HepG2 (cell line): ENCODE data around the gene ABCC3. TPM values are rescaled to one million over a fixed set of nuclear protein-coding genes. Genes with fewer than 3 reads are reported as not detected.

Source experiments
- ATAC-seq: fragments of 200-7000 bp; cut with Tn5 transposase; 3 replicates; pipeline ENCODE4 v1.9.1; 2020; ENCODE audit warnings: mild to moderate bottlenecking, moderate library complexity
- BruUV-seq: library from RNA; stranded (reverse); fragments of 400-500 nt; replicated peaks from 2 replicates; lab custom pipeline; 2021; lab: Mats Ljungman, UMichigan
- CTCF ChIA-PET: fragments of 300-600 bp; formaldehyde crosslinking; extraction: SDS; loops from one replicate; lab custom pipeline; 2021; ENCODE audit warnings: low total read pairs, inconsistent platforms, low intra/inter-chr PET ratio; lab: Yijun Ruan, JAX
- POLR2A ChIA-PET: fragments of 350-600 bp; sonication (Branson Sonifier 250); formaldehyde crosslinking; loops from one replicate; lab custom pipeline; 2020; ENCODE audit warnings: antibody characterized with exemption, inconsistent platforms; lab: Yijun Ruan, JAX
- DNase-seq: peaks from one replicate; pipeline ENCODE4 v3.0.0-alpha.2; 2015; ENCODE audit warnings: low spot score
- FAIRE-seq: peaks from 3 replicates; lab custom pipeline; 2011; peaks lifted over from hg19 to GRCh38; lab: Jason Lieb, UNC
- H2AFZ ChIP-seq: one replicate; pipeline ENCODE4 v1.6.1; 2011; ENCODE audit warnings: low read length, inconsistent platforms
- H3K27ac ChIP-seq: fragments of 300-600 bp; 3 replicates; pipeline ENCODE4 v1.8.0; 2011; ENCODE audit warnings: mixed run types, mild to moderate bottlenecking, mixed read lengths, low read length, inconsistent platforms; ENCODE audit not compliant: insufficient read depth; ENCODE audit errors: extremely low read length
- H3K27me3 ChIP-seq, 2 experiments: fragments of 200-600 bp in 1 of 2; 2 replicates in 1 of 2; 3 replicates in 1 of 2; pipeline versions ENCODE4 v1.6.0 to v1.8.0; 2011; ENCODE audit warnings: low read length in 2 of 2, mild to moderate bottlenecking in 2 of 2, moderate library complexity in 2 of 2, inconsistent platforms in 1 of 2; ENCODE audit not compliant: insufficient read depth in 2 of 2, control insufficient read depth in 1 of 2
- H3K36me3 ChIP-seq, 2 experiments: fragments of 200-600 bp in 1 of 2; replicated peaks in 1 of 2; 2 replicates in 1 of 2; 3 replicates in 1 of 2; pipeline versions ENCODE4 v1.5.1 to v1.8.0; 2011; ENCODE audit warnings: low read length in 2 of 2, inconsistent platforms in 1 of 2; ENCODE audit not compliant: insufficient read depth in 2 of 2, control insufficient read depth in 1 of 2
- H3K4me1 ChIP-seq: 2 replicates; pipeline ENCODE4 v1.5.1; 2012; ENCODE audit warnings: low read length, inconsistent platforms; ENCODE audit not compliant: insufficient read depth
- H3K4me2 ChIP-seq: 2 replicates; pipeline ENCODE4 v1.6.0; 2011; ENCODE audit warnings: low read depth, low read length, inconsistent platforms
- H3K4me3 ChIP-seq, 3 experiments: fragments of 200-600 bp in 1 of 3; sonication (generic), shearing (Covaris generic) in 1 of 3; replicated peaks in 1 of 3; 2 replicates each; pipeline ENCODE4 v1.5.1; 2011 to 2016; ENCODE audit warnings: low read length in 3 of 3, inconsistent platforms in 2 of 3, low read depth in 2 of 3, mild to moderate bottlenecking in 2 of 3, control low read depth in 1 of 3, mixed read lengths in 1 of 3; ENCODE audit not compliant: insufficient read depth in 1 of 3
- H3K79me2 ChIP-seq: one replicate; pipeline ENCODE4 v1.6.1; 2011; ENCODE audit warnings: low read length, inconsistent platforms; ENCODE audit not compliant: insufficient read depth
- H3K9ac ChIP-seq: 2 replicates; pipeline ENCODE4 v1.6.0; 2011; ENCODE audit warnings: mild to moderate bottlenecking, low read depth, low read length, inconsistent platforms; ENCODE audit not compliant: insufficient read depth
- H3K9me3 ChIP-seq: 2 replicates; pipeline ENCODE4 v1.5.1; 2012; ENCODE audit warnings: mild to moderate bottlenecking, low read length
- H4K20me1 ChIP-seq: 2 replicates; pipeline ENCODE4 v1.6.0; 2011; ENCODE audit warnings: inconsistent platforms, mild to moderate bottlenecking, low read length, moderate library complexity; ENCODE audit not compliant: insufficient read depth
- ELF3 ChIP-seq: IDR thresholded peaks from 2 replicates; pipeline ENCODE4 v1.6.1; 2016; ENCODE audit warnings: missing genetic modification reagents, missing compliant biosample characterization
- HNRNPL ChIP-seq: fragments of 200-400 bp; formaldehyde crosslinking; IDR thresholded peaks from 2 replicates; pipeline ENCODE4 v1.6.1; 2017; ENCODE audit warnings: mild to moderate bottlenecking, low read depth, low read length
- KAT7 ChIP-seq: IDR thresholded peaks from 2 replicates; pipeline ENCODE4 v1.6.1; 2018; ENCODE audit warnings: borderline replicate concordance, missing compliant biosample characterization
- MAFK ChIP-seq, 2 experiments: IDR thresholded peaks in 1 of 2; conservative IDR thresholded peaks in 1 of 2; 2 replicates each; pipeline ENCODE4 v1.6.1; 2011; ENCODE audit warnings: improper control_type of control experiment in 2 of 2, low read length in 2 of 2
- MIER3 ChIP-seq: IDR thresholded peaks from 2 replicates; pipeline ENCODE4 v1.6.1; 2016; ENCODE audit warnings: missing compliant biosample characterization, borderline replicate concordance
- SP140L ChIP-seq: sonication (generic); formaldehyde crosslinking; IDR thresholded peaks from 2 replicates; pipeline ENCODE4 v1.4.0; 2020; ENCODE audit warnings: missing genetic modification reagents, borderline replicate concordance
- SYNCRIP ChIP-seq: fragments of 200-400 bp; formaldehyde crosslinking; IDR thresholded peaks from 2 replicates; pipeline ENCODE4 v1.6.1; 2018; ENCODE audit warnings: mild to moderate bottlenecking, low read depth, low read length; ENCODE audit not compliant: insufficient read depth
- ZNF124 ChIP-seq: sonication (generic); formaldehyde crosslinking; IDR thresholded peaks from 2 replicates; pipeline ENCODE4 v1.4.0; 2020; ENCODE audit warnings: missing genetic modification reagents
- ZNF224 ChIP-seq: sonication (generic); formaldehyde crosslinking; IDR thresholded peaks from 2 replicates; pipeline ENCODE4 v1.5.0; 2020; ENCODE audit warnings: mild to moderate bottlenecking, missing genetic modification reagents
- ZNF292 ChIP-seq: sonication (generic); formaldehyde crosslinking; IDR thresholded peaks from 2 replicates; pipeline ENCODE4 v1.8.1; 2022; ENCODE audit warnings: mild to moderate bottlenecking, low read depth, missing genetic modification reagents, borderline replicate concordance
- ZNF670 ChIP-seq: sonication (generic); formaldehyde crosslinking; IDR thresholded peaks from 2 replicates; pipeline ENCODE4 v1.8.0; 2022; ENCODE audit warnings: mild to moderate bottlenecking, missing genetic modification reagents, borderline replicate concordance
- WGBS: methylation state at CpG from one replicate; pipeline ENCODE4 v1.1.6; 2017; ENCODE audit warnings: low lambda C conversion rate; 5-methylcytosine and 5-hydroxymethylcytosine counted together
- in situ Hi-C: cut with HindIII; loops from 2 replicates; pipeline ENCODE4 v1.10.0; 2017; ENCODE audit warnings: low pct_unique_long_range_greater_than_20kb; ENCODE audit not compliant: extremely low pct_ligation_motif_present
- intact Hi-C: fragments of 100-400 bp; cut with micrococcal nuclease; formaldehyde crosslinking; loops from one replicate; pipeline ENCODE4 v1.10.0; 2022; ENCODE audit not compliant: unreplicated experiment
- polyA plus RNA-seq, 8 experiments: library from polyadenylated mRNA; depleted of rRNA in 3 of 8; stranded (reverse) in 7 of 8; unstranded in 1 of 8; fragments of >200 nt; fragmentation: Illumina TruSeq in 4 of 8; extraction: Trizol in 4 of 8; gene quantifications; 2 replicates each; pipeline versions ENCODE4 v1.2.1 to v1.2.3, GENCODE V29; 2011 to 2016; ENCODE audit warnings: low read depth in 4 of 8, missing spikeins in 1 of 8, mixed read lengths in 1 of 8; ENCODE audit not compliant: insufficient read depth in 1 of 8
- total RNA-seq, 5 experiments: library from RNA; depleted of rRNA; stranded (reverse); fragments of >200 nt; fragmentation: Illumina TruSeq; extraction: Trizol; gene quantifications; 2 replicates each; pipeline ENCODE4 v1.2.3, GENCODE V29; 2016; ENCODE audit warnings: low read depth in 1 of 5
- TF ChIP-seq, protein P1 (sequence below): sonication (generic); formaldehyde crosslinking; IDR thresholded peaks from 2 replicates; pipeline ENCODE4 v1.4.0; 2020; ENCODE audit warnings: missing genetic modification reagents, borderline replicate concordance
- TF ChIP-seq, protein P2 (sequence below): fragments of 450-650 bp; IDR thresholded peaks from 2 replicates; pipeline ENCODE4 v1.6.1; 2017; ENCODE audit warnings: mild to moderate bottlenecking

The ABCC3 gene
- total and polyA plus RNA-seq, 2 of the 13 experiments (the other 11 are each of a cell fraction or from before 2014, with no cell fraction given) = 25.2 to 50.7 TPM

DNA sequence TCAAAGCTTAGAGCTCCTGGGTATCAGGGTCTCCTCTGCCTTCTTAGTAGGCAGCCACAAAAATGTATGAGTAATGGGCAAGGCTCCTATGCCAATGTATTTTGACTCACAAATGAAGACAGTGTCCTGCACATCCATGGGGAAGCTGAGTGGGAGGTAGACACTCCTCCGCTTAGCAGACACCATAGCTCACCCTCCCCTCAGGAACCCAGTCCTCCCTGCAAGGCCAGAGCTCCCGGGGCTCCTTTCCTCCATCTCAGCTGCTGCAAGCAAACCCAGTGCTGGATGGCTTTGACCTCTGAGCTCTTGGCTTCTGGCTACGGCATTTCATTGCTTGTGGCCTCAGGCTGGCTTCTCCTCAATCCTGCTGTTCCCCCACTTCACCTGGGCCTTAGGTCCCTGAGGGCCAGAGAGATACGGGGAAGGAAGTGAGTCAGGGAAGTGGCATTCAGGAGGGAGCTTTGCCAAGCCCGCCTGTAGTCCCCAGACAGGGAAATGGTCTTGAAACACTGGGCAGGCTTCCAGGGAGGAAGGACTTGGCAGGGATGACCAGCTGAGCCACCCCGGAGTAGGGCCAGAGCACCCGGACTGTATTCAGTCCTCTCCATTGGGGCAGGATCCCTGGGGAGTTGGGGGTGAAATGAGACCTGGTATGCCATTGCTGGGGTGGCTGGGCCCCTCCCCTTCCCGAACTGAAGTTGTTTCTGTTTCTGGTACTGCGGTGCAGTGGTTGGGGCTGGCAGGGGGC is 4.5 kb downstream of the ABCC3 start:
- H3K4me3 ChIP-seq = peak overlapping the region in 1 of 3 experiments; percentile 45; a peak in 2 of 6 replicates
- intact Hi-C loops = no loop called here
- no peaks in the 10 kb centered on the region for H3K9me3 ChIP-seq
- DNase-seq = peak; percentile 58
- no peaks in the 10 kb centered on the region for H4K20me1 ChIP-seq
- H3K79me2 ChIP-seq = peaks cover 9% of the 10 kb centered on the region
- no peak for FAIRE-seq
- 0 out of 5 replicates have a peak, but pooled peaks cover 0 to 4% of the 10 kb centered on the region in 2 experiments for H3K36me3 ChIP-seq
- peak overlapping the region; percentile 56 for H3K27ac ChIP-seq
- H3K4me2 ChIP-seq = peak overlapping the region; percentile 65
- H3K9ac ChIP-seq = 0 out of 2 replicates have a peak overlapping the region, but pooled peaks have one; percentile 6
- peaks cover 95% of the 10 kb centered on the region for H3K4me1 ChIP-seq
- peak; percentile 1; the same call in 2 of the 3 replicates for ATAC-seq
- ChIA-PET CTCF (no interaction called here), POLR2A (interaction anchor here (0.5 to 19.8 kb wide), 18 partner anchors 9 to 227 kb away, joined by 3 to 839 read pairs (median 5); partner anchors contain the start of genes ANKRD40, LUC7L3 and TOB1)
- in situ Hi-C loops = no loop called here
- H2AFZ ChIP-seq = no peak overlapping the region
- peaks cover 0 to 3% of the 10 kb centered on the region in 2 experiments; a peak in 2 of 5 replicates for H3K27me3 ChIP-seq
- WGBS = 39% methylated on average over 7 of the region's 9 CpGs
- no TSS peak for BruUV-seq
- 0 out of 2 replicates have a peak, but pooled peaks have one; percentile 46 for TF ChIP-seq ELF3 (CRISPR knock-in tag)
- no peak for TF ChIP-seq ZNF670 (CRISPR knock-in tag)
- no peak for TF ChIP-seq ZNF124 (CRISPR knock-in tag)
- TF ChIP-seq, protein P1, sequence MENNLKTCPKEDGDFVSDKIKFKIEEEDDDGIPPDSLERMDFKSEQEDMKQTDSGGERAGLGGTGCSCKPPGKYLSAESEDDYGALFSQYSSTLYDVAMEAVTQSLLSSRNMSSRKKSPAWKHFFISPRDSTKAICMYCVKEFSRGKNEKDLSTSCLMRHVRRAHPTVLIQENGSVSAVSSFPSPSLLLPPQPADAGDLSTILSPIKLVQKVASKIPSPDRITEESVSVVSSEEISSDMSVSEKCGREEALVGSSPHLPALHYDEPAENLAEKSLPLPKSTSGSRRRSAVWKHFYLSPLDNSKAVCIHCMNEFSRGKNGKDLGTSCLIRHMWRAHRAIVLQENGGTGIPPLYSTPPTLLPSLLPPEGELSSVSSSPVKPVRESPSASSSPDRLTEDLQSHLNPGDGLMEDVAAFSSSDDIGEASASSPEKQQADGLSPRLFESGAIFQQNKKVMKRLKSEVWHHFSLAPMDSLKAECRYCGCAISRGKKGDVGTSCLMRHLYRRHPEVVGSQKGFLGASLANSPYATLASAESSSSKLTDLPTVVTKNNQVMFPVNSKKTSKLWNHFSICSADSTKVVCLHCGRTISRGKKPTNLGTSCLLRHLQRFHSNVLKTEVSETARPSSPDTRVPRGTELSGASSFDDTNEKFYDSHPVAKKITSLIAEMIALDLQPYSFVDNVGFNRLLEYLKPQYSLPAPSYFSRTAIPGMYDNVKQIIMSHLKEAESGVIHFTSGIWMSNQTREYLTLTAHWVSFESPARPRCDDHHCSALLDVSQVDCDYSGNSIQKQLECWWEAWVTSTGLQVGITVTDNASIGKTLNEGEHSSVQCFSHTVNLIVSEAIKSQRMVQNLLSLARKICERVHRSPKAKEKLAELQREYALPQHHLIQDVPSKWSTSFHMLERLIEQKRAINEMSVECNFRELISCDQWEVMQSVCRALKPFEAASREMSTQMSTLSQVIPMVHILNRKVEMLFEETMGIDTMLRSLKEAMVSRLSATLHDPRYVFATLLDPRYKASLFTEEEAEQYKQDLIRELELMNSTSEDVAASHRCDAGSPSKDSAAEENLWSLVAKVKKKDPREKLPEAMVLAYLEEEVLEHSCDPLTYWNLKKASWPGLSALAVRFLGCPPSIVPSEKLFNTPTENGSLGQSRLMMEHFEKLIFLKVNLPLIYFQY = 0 out of 2 replicates have a peak, but pooled peaks have one; percentile 51
- TF ChIP-seq MIER3 (CRISPR knock-in tag) = no peak
- no peak; the same call in 1 of the 2 replicates for TF ChIP-seq KAT7 (CRISPR knock-in tag)
- TF ChIP-seq SP140L (CRISPR knock-in tag) = no peak
- TF ChIP-seq MAFK (conservative IDR thresholded peaks at IDR 0.05 in 1 of 2, IDR thresholded peaks at IDR 0.05 in 1 of 2; ENCODE audit: low read length in 2 of 2) = no peak
- TF ChIP-seq ZNF292 (CRISPR knock-in tag) = peak; percentile 30; the same call in 1 of the 2 replicates
- TF ChIP-seq, protein P2, sequence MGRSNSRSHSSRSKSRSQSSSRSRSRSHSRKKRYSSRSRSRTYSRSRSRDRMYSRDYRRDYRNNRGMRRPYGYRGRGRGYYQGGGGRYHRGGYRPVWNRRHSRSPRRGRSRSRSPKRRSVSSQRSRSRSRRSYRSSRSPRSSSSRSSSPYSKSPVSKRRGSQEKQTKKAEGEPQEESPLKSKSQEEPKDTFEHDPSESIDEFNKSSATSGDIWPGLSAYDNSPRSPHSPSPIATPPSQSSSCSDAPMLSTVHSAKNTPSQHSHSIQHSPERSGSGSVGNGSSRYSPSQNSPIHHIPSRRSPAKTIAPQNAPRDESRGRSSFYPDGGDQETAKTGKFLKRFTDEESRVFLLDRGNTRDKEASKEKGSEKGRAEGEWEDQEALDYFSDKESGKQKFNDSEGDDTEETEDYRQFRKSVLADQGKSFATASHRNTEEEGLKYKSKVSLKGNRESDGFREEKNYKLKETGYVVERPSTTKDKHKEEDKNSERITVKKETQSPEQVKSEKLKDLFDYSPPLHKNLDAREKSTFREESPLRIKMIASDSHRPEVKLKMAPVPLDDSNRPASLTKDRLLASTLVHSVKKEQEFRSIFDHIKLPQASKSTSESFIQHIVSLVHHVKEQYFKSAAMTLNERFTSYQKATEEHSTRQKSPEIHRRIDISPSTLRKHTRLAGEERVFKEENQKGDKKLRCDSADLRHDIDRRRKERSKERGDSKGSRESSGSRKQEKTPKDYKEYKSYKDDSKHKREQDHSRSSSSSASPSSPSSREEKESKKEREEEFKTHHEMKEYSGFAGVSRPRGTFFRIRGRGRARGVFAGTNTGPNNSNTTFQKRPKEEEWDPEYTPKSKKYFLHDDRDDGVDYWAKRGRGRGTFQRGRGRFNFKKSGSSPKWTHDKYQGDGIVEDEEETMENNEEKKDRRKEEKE = no peak
- TF ChIP-seq SYNCRIP = no peak
- TF ChIP-seq ZNF224 (CRISPR knock-in tag) = no peak
- TF ChIP-seq HNRNPL = no peak
